Spleen (tissue), 11 donors: ENCODE data around the gene FRAS1. TPM values are rescaled to one million over a fixed set of nuclear protein-coding genes. Genes with fewer than 3 reads are reported as not detected.

Experiments used
- DNase-seq: peaks from one replicate; pipeline ENCODE4 v3.0.0-alpha.2; 2020
- H3K27ac ChIP-seq, 8 donors: fragments of 200-600 bp; sonication (generic) in 7 of 8; 1 replicate in 4 of 8; 2 replicates in 4 of 8; pipeline versions ENCODE4 v1.5.0 to v1.8.0; 2016 to 2021; ENCODE audit warnings: inconsistent platforms in 4 of 8, mild to moderate bottlenecking in 4 of 8, moderate library complexity in 1 of 8
- H3K27me3 ChIP-seq, 7 donors: fragments of 200-600 bp; sonication (generic) in 6 of 7; replicated peaks in 1 of 7; 1 replicate in 4 of 7; 2 replicates in 3 of 7; pipeline versions ENCODE4 v1.5.0 to v1.8.0; 2016 to 2021; ENCODE audit warnings: inconsistent platforms in 3 of 7, mild to moderate bottlenecking in 1 of 7
- H3K36me3 ChIP-seq, 6 donors: fragments of 200-600 bp; sonication (generic) in 5 of 6; 1 replicate in 4 of 6; 2 replicates in 2 of 6; pipeline versions ENCODE4 v1.5.0 to v1.8.0; 2016 to 2021; ENCODE audit warnings: inconsistent platforms in 2 of 6
- H3K4me1 ChIP-seq, 6 donors: fragments of 200-600 bp; sonication (generic) in 5 of 6; 1 replicate in 3 of 6; 2 replicates in 3 of 6; pipeline versions ENCODE4 v1.5.0 to v1.8.0; 2016 to 2021; ENCODE audit warnings: inconsistent platforms in 3 of 6
- H3K4me3 ChIP-seq, 8 donors: fragments of 200-600 bp; sonication (generic) in 7 of 8; 1 replicate in 4 of 8; 2 replicates in 4 of 8; pipeline versions ENCODE4 v1.5.0 to v1.8.0; 2016 to 2021; ENCODE audit warnings: inconsistent platforms in 4 of 8, mild to moderate bottlenecking in 4 of 8, moderate library complexity in 2 of 8
- H3K9me3 ChIP-seq, 8 donors: fragments of 200-600 bp; sonication (generic) in 7 of 8; 1 replicate in 4 of 8; 2 replicates in 4 of 8; pipeline versions ENCODE4 v1.5.0 to v1.8.0; 2016 to 2021; ENCODE audit warnings: inconsistent platforms in 4 of 8
- POLR2A ChIP-seq, 3 donors: fragments of 450-650 bp; IDR thresholded peaks; one replicate each; pipeline ENCODE4 v1.5.1; 2017; ENCODE audit warnings: antibody characterized with exemption in 3 of 3, mild to moderate bottlenecking in 1 of 3
- POLR2AphosphoS5 ChIP-seq, 3 donors: sonication (generic); formaldehyde crosslinking; IDR thresholded peaks; one replicate each; pipeline ENCODE4 v1.5.1; 2017; ENCODE audit warnings: antibody characterized with exemption in 3 of 3
- WGBS, 5 donors: extraction: QIAGEN DNeasy Blood & Tissue Kit in 3 of 5; methylation state at CpG; one replicate each; pipeline versions ENCODE4 v1.1.5 to v1.1.7; 2013 to 2018; 5-methylcytosine and 5-hydroxymethylcytosine counted together
- intact Hi-C: fragments of 100-400 bp; cut with DNase I; formaldehyde crosslinking; loops from one replicate; pipeline ENCODE4 v1.15.0; 2023; ENCODE audit warnings: low total_unique reads
- polyA plus RNA-seq, 3 donors: library from polyadenylated mRNA; stranded (reverse); fragments of 200-250 nt; gene quantifications; one replicate each; pipeline ENCODE4 v1.2.1, GENCODE V29; 2013
- total RNA-seq, 7 donors: library from RNA; depleted of rRNA in 3 of 7; stranded (reverse); fragments of >200 nt in 3 of 7; fragmentation: NEBNext Ultra II Directional in 4 of 7; extraction: Animal tissue kit (Norgen Biotek cat#: 25700) in 4 of 7; gene quantifications; one replicate each; pipeline versions ENCODE4 v1.1.0 to v1.2.1, GENCODE V29; 2016 to 2021
- TF ChIP-seq, protein P1 (sequence below), 11 experiments: fragments of 200-600 bp in 7 of 11; fragments of 450-650 bp in 4 of 11; sonication (generic) in 4 of 11; IDR thresholded peaks in 8 of 11; conservative IDR thresholded peaks in 3 of 11; 1 replicate in 7 of 11; 2 replicates in 4 of 11; pipeline versions ENCODE4 v1.4.0 to v1.8.0; 2016 to 2021; ENCODE audit warnings: antibody characterized with exemption in 11 of 11, inconsistent platforms in 4 of 11, mild to moderate bottlenecking in 1 of 11
- donor health status: healthy with polysubstance abuse.
- donor health status: DM: no; HTN: no; CAD: no; lungs with moderate emphysema.
- donor health status: DM: no; HTN: no; CAD: no.
- donor health status: Bipolar disorder and iron deficiency.
- donor health status: healthy.
- donor health status: DM: no; HTN: no; CAD: no.
- donor health status: DM: yes; HTN: yes; CAD: no.

The FRAS1 gene
- total and polyA plus RNA-seq, 10 donors: 0.10 to 3.0 (median 1.3) TPM

DNA sequence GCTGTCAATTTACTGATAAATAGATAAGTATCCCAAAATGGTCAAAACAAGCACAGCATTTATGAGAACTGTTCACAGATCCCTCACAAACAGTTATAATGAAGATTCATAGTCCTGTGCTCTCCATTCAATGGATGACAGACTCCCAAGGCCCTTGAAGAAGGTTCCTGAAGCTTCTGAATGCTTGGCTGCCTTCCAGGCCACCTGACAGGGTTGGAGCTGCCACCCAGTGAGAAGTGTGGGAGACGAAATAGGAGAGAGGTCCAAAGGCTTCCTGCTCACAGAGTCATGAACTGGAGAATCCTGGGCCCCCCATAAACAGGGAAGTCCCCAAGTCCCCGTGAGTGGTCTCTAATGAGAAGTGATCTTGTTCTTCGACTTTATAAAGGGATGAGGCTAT is 468.4 kb downstream of the FRAS1 start:
- H3K4me1 ChIP-seq: no peaks in the 10 kb centered on the region

DNA sequence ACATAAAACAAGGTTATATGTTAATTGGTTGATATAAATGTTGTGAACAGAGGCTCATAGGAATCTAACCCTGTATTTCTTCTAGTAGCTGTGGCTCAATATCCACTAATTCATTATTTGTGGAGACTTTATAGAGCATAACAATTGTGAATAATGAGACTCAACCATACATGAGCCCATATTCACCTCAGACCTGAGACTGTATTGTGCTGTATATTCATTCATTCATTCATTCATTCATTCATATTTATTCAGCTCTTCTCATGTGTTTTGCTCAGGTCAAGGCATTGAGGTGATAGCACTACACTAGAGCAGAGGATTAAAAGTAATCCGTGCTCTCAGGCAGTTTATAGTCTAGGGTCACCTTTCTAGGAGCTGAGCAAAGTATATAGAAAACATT is 470.0 kb downstream of the FRAS1 start:
- Histone ChIP-seq H3K27ac (no peak overlapping the region), H3K27me3 (no peaks in the 10 kb centered on the region), H3K4me3 (no peak overlapping the region), H3K9me3 (no peaks in the 10 kb centered on the region), H3K36me3 (no peaks in the 10 kb centered on the region), H3K4me1 (no peaks in the 10 kb centered on the region)
- DNase-seq: no peak
- intact Hi-C loops: no loop called here
- TF ChIP-seq, protein P1, sequence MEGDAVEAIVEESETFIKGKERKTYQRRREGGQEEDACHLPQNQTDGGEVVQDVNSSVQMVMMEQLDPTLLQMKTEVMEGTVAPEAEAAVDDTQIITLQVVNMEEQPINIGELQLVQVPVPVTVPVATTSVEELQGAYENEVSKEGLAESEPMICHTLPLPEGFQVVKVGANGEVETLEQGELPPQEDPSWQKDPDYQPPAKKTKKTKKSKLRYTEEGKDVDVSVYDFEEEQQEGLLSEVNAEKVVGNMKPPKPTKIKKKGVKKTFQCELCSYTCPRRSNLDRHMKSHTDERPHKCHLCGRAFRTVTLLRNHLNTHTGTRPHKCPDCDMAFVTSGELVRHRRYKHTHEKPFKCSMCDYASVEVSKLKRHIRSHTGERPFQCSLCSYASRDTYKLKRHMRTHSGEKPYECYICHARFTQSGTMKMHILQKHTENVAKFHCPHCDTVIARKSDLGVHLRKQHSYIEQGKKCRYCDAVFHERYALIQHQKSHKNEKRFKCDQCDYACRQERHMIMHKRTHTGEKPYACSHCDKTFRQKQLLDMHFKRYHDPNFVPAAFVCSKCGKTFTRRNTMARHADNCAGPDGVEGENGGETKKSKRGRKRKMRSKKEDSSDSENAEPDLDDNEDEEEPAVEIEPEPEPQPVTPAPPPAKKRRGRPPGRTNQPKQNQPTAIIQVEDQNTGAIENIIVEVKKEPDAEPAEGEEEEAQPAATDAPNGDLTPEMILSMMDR (IDR thresholded peaks at IDR 0.05 in 8 of 11, conservative IDR thresholded peaks at IDR 0.05 in 3 of 11): no peak
- TF ChIP-seq POLR2AphosphoS5 (IDR thresholded peaks at IDR 0.05) (no peak), POLR2A (IDR thresholded peaks at IDR 0.05) (no peak)
- 91 to 97% (median 95%) methylated on average over 1 of the region's 1 CpG for whole genome bisulfite sequencing, 5 donors

More for the DNA sequence above, 468.4 kb downstream of the FRAS1 start:
- no peaks in the 10 kb centered on the region for H3K9me3 ChIP-seq
- TF ChIP-seq POLR2AphosphoS5 (IDR thresholded peaks at IDR 0.05) (no peak), POLR2A (IDR thresholded peaks at IDR 0.05) (no peak)
- TF ChIP-seq, protein P1 (IDR thresholded peaks at IDR 0.05 in 8 of 11, conservative IDR thresholded peaks at IDR 0.05 in 3 of 11): no peak
- intact Hi-C loops: no loop called here
- H3K36me3 ChIP-seq: no peaks in the 10 kb centered on the region
- WGBS, 5 donors: 59 to 85% (median 65%) methylated on average over 3 of the region's 3 CpGs
- no peaks in the 10 kb centered on the region for H3K27me3 ChIP-seq
- no peak for DNase-seq
- H3K4me3 ChIP-seq: no peak overlapping the region
- H3K27ac ChIP-seq: no peak overlapping the region

DNA sequence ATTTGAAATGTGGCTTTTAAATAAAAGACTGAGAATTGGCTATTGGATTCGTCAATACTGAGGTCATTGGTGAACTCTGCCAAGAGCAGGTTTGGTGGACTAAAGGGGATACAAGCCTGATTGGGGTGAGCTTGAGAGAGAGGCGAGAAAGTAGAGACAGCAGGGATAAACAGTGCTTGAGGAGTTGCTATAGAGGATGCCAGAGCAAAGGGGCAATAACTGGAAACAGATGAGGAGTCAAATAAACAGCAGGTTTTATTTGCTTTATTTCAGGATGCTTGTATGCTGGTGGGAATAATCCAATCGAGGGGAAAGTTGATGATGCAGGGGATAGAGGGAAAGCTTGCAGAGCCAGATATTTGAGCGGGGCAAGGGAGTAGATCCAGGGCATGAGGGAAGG is 470.4 kb downstream of the FRAS1 start:
- DNase-seq: no peak
- 83 to 94% (median 90%) methylated on average over 4 of the region's 4 CpGs for WGBS, 5 donors
- TF ChIP-seq, protein P1 (IDR thresholded peaks at IDR 0.05 in 8 of 11, conservative IDR thresholded peaks at IDR 0.05 in 3 of 11): no peak
- H3K27ac ChIP-seq: no peak overlapping the region
- H3K4me3 ChIP-seq: no peak overlapping the region
- H3K4me1 ChIP-seq: no peaks in the 10 kb centered on the region
- H3K36me3 ChIP-seq: no peaks in the 10 kb centered on the region
- no peaks in the 10 kb centered on the region for H3K27me3 ChIP-seq
- no peaks in the 10 kb centered on the region for H3K9me3 ChIP-seq
- intact Hi-C loops: no loop called here

DNA sequence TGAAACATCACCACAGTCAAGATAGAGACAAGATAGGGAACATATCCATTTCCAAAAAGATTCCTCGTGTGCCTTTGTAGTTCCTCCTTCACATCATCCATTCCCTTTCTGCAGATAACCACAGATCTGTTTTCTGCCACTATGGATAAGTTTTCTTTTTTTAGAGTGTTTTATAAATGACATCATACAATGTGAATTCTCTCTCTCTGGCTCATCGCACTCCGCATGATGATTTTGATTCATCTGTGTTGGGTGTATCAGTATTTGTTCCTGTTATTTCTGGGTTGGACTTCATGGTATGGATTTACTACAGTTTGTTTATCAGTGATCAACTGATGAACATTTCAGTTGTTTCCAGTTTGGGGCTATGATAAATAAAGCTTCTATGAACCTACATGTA is 471.2 kb downstream of the FRAS1 start:
- Histone ChIP-seq H3K4me1 (no peaks in the 10 kb centered on the region), H3K27ac (no peak overlapping the region), H3K9me3 (no peaks in the 10 kb centered on the region), H3K4me3 (no peak overlapping the region), H3K27me3 (no peaks in the 10 kb centered on the region), H3K36me3 (no peaks in the 10 kb centered on the region)
- intact Hi-C loops: no loop called here
- TF ChIP-seq POLR2AphosphoS5 (IDR thresholded peaks at IDR 0.05): no peak
- 51 to 96% (median 82%) methylated on average over 3 of the region's 3 CpGs for WGBS, 5 donors
- DNase-seq: no peak

DNA sequence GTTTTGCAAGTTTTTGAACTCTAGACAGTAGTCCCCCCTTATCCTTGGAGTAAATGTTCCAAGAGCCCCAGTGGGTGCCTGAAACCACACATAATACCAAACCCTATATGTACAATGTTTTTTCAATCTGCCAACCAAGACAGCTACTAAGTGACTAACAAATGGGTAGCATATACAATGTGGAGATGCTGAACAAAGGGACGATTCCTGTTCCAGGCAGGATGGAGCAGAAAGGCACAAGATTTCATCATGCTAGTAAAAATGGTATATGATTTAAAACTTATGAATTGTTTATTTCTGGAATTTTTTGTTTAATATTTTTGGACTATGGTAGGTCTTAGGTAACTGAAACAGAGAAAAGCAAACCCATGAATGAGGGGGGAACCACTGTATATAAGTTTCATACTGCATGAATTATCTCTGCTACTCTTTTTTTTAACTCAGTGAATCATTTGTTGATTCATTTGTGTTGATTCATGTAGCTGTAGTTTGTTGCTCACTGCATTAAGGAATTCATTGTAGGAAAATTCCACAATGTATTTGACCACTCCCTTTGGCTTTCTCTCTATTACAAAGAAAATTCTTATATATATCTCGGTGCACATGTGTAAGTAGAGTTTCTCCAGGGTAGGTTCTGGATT is 472.6 kb downstream of the FRAS1 start:
- WGBS, 5 donors: 80 to 99% (median 90%) methylated on average over 2 of the region's 2 CpGs
- no peaks in the 10 kb centered on the region for H3K27me3 ChIP-seq
- no peak overlapping the region for H3K27ac ChIP-seq
- TF ChIP-seq, protein P1 (IDR thresholded peaks at IDR 0.05 in 8 of 11, conservative IDR thresholded peaks at IDR 0.05 in 3 of 11): no peak
- TF ChIP-seq POLR2A (IDR thresholded peaks at IDR 0.05) (no peak), POLR2AphosphoS5 (IDR thresholded peaks at IDR 0.05) (no peak)
- no peaks in the 10 kb centered on the region for H3K9me3 ChIP-seq
- intact Hi-C loops: no loop called here
- H3K4me1 ChIP-seq: no peaks in the 10 kb centered on the region
- H3K4me3 ChIP-seq: no peak overlapping the region
- no peaks in the 10 kb centered on the region for H3K36me3 ChIP-seq
- DNase-seq: no peak
